GM12878 (cell line): Measurements from ENCODE around the gene AK5. TPM values are rescaled to one million over a fixed set of nuclear protein-coding genes. Genes with fewer than 3 reads are reported as not detected.

ENCODE experiments used
- ATAC-seq: fragments of 200-7000 bp; cut with Tn5 transposase; 3 replicates; pipeline ENCODE4 v1.9.1; 2020; ENCODE audit warnings: mild to moderate bottlenecking, moderate library complexity
- BruUV-seq: library from RNA; stranded (reverse); fragments of 400-500 nt; replicated peaks from 2 replicates; lab custom pipeline; 2021; lab: Mats Ljungman, UMichigan
- CTCF ChIA-PET: fragments of 300-600 bp; sonication (Branson Sonifier 250); formaldehyde crosslinking; extraction: SDS; loops from one replicate; lab custom pipeline; 2021; ENCODE audit warnings: inconsistent platforms; lab: Yijun Ruan, JAX
- POLR2A ChIA-PET: fragments of 350-600 bp; formaldehyde crosslinking; extraction: SDS; loops from one replicate; lab custom pipeline; 2021; ENCODE audit warnings: inconsistent platforms; lab: Charles Lee
- RAD21 ChIA-PET: fragments of 300-600 bp; sonication (Branson Sonifier 250); formaldehyde crosslinking; loops from one replicate; lab custom pipeline; 2023; ENCODE audit warnings: antibody characterized with exemption; ENCODE audit not compliant: unreplicated experiment; lab: Charles Lee
- SMC1A ChIA-PET: fragments of 300-600 bp; sonication (Branson Sonifier 250); formaldehyde crosslinking; loops from one replicate; lab custom pipeline; 2023; ENCODE audit not compliant: unreplicated experiment, uncharacterized antibody; lab: Charles Lee
- DNase-seq: peaks from one replicate; pipeline ENCODE4 v3.0.0-alpha.2; 2011; ENCODE audit warnings: low read depth, low spot score
- FAIRE-seq: peaks from 3 replicates; lab custom pipeline; 2011; peaks lifted over from hg19 to GRCh38; lab: Jason Lieb, UNC
- H2AFZ ChIP-seq: 2 replicates; pipeline ENCODE4 v1.6.0; 2011; ENCODE audit warnings: low read depth, low read length, control low read depth; ENCODE audit not compliant: control insufficient read depth
- H3K27ac ChIP-seq: 2 replicates; pipeline ENCODE4 v1.5.1; 2011; ENCODE audit warnings: control low read depth; ENCODE audit not compliant: control insufficient read depth, insufficient read depth
- H3K27me3 ChIP-seq, 2 experiments: replicated peaks in 1 of 2; 2 replicates each; pipeline versions ENCODE4 v1.6.0 to v1.6.1; 2011; ENCODE audit warnings: low read length in 1 of 2; ENCODE audit not compliant: control insufficient read depth in 2 of 2, insufficient read depth in 2 of 2
- H3K36me3 ChIP-seq, 2 experiments: 2 replicates each; pipeline ENCODE4 v1.5.1; 2011; ENCODE audit warnings: low read length in 1 of 2; ENCODE audit not compliant: control insufficient read depth in 2 of 2, insufficient read depth in 2 of 2
- H3K4me1 ChIP-seq: 2 replicates; pipeline ENCODE4 v1.6.1; 2011; ENCODE audit warnings: mild to moderate bottlenecking, low read length, moderate library complexity, mixed read lengths; ENCODE audit not compliant: control insufficient read depth, insufficient read depth
- H3K4me2 ChIP-seq: 2 replicates; pipeline ENCODE4 v1.6.0; 2011; ENCODE audit warnings: control low read depth; ENCODE audit not compliant: control insufficient read depth, insufficient read depth
- H3K4me3 ChIP-seq: fragments of 200-600 bp; sonication (generic); 2 replicates; pipeline ENCODE4 v1.5.1; 2016
- H3K79me2 ChIP-seq: 2 replicates; pipeline ENCODE4 v1.6.0; 2011; ENCODE audit warnings: low read length; ENCODE audit not compliant: control insufficient read depth, insufficient read depth
- H3K9ac ChIP-seq: 2 replicates; pipeline ENCODE4 v1.8.0; 2011; ENCODE audit warnings: low read length, control low read depth, mixed read lengths; ENCODE audit not compliant: control insufficient read depth, insufficient read depth
- H3K9me3 ChIP-seq: replicated peaks from 3 replicates; pipeline ENCODE4 v1.5.1; 2011; ENCODE audit warnings: mild to moderate bottlenecking, low read length; ENCODE audit not compliant: control insufficient read depth, insufficient read depth
- H4K20me1 ChIP-seq: 2 replicates; pipeline ENCODE4 v1.6.0; 2011; ENCODE audit not compliant: control insufficient read depth, insufficient read depth
- ATF3 ChIP-seq: IDR thresholded peaks from 2 replicates; pipeline ENCODE4 v1.6.1; 2011; ENCODE audit warnings: low read depth, mild to moderate bottlenecking, low read length, moderate library complexity, borderline replicate concordance; ENCODE audit errors: extremely low read depth
- CEBPB ChIP-seq, 2 experiments: fragments of 150-350 bp in 1 of 2; IDR thresholded peaks; 2 replicates each; pipeline ENCODE4 v1.6.1; 2012 to 2014; ENCODE audit warnings: low read depth in 2 of 2, low read length in 2 of 2, borderline replicate concordance in 1 of 2, inconsistent platforms in 1 of 2
- E2F4 ChIP-seq: IDR thresholded peaks from 2 replicates; pipeline ENCODE4 v1.6.1; 2012; ENCODE audit warnings: low read depth, low read length, improper control_type of control experiment
- KAT2A ChIP-seq: conservative IDR thresholded peaks from 2 replicates; pipeline ENCODE4 v1.6.1; 2011; ENCODE audit warnings: low read depth, low read length; ENCODE audit not compliant: control insufficient read depth
- KLF5 ChIP-seq: fragments of 450-650 bp; IDR thresholded peaks from 2 replicates; pipeline ENCODE4 v1.6.1; 2014; ENCODE audit warnings: mild to moderate bottlenecking; ENCODE audit not compliant: partially characterized antibody
- POLR2AphosphoS5 ChIP-seq: IDR thresholded peaks from 2 replicates; pipeline ENCODE4 v1.6.1; 2011; ENCODE audit warnings: mild to moderate bottlenecking, low read length, inconsistent platforms
- USF1 ChIP-seq: IDR thresholded peaks from 2 replicates; pipeline ENCODE4 v1.6.1; 2011; ENCODE audit warnings: borderline replicate concordance, low read depth, mild to moderate bottlenecking, moderate library complexity, mixed read lengths, low read length; ENCODE audit not compliant: insufficient read depth; ENCODE audit errors: extremely low read length
- YBX1 ChIP-seq: fragments of 450-650 bp; IDR thresholded peaks from 2 replicates; pipeline ENCODE4 v1.6.1; 2016; ENCODE audit warnings: antibody characterized with exemption
- ZNF687 ChIP-seq: fragments of 450-650 bp; IDR thresholded peaks from 2 replicates; pipeline ENCODE4 v1.6.1; 2017; ENCODE audit warnings: mild to moderate bottlenecking, moderate library complexity
- WGBS: methylation state at CpG from one replicate; pipeline ENCODE4 v1.1.6; 2016; ENCODE audit warnings: low lambda C conversion rate; ENCODE audit not compliant: insufficient replicate concordance, insufficient coverage; ENCODE audit errors: missing lambda C conversion rate; 5-methylcytosine and 5-hydroxymethylcytosine counted together
- in situ Hi-C: fragments of 300-500 bp; cut with MboI; formaldehyde crosslinking; loops from 9 replicates; pipeline ENCODE4 v1.14.3; 2018; ENCODE audit warnings: mixed read lengths
- intact Hi-C: fragments of 100-400 bp; cut with micrococcal nuclease; formaldehyde crosslinking; loops from one replicate; pipeline ENCODE4 v1.14.2; 2022; ENCODE audit not compliant: unreplicated experiment
- polyA plus RNA-seq, 11 experiments: library from polyadenylated mRNA; depleted of rRNA in 4 of 11; unstranded in 6 of 11; stranded (reverse) in 5 of 11; fragments of >200 nt; fragmentation: Nextera tagmentation in 4 of 11; fragmentation: Illumina TruSeq in 1 of 11; extraction: Ambion mirVana in 4 of 11; extraction: Trizol in 1 of 11; gene quantifications; 1 replicate in 1 of 11; 2 replicates in 10 of 11; pipeline versions ENCODE4 v1.2.1 to v1.2.3, GENCODE V29; 2011 to 2016; ENCODE audit warnings: inconsistent platforms in 2 of 11, missing spikeins in 2 of 11, low read depth in 1 of 11
- total RNA-seq, 4 experiments: library from RNA; depleted of rRNA in 3 of 4; stranded (reverse); fragments of >200 nt in 3 of 4; fragmentation: Illumina TruSeq in 1 of 4; extraction: Trizol in 1 of 4; gene quantifications; 2 replicates each; pipeline versions ENCODE4 v1.2.1 to v1.2.3, GENCODE V29; 2013 to 2021

AK5 gene
- total and polyA plus RNA-seq, 10 of the 15 experiments (the other 5 are each of a cell fraction or from before 2014, with no cell fraction given), result 0.08 to 0.33 TPM; not detected in 8

- Histone ChIP-seq H3K79me2 (no peaks in the 10 kb centered on the region), H3K4me3 (no peak overlapping the region), H3K27ac (no peak overlapping the region), H3K27me3 (no peaks in the 10 kb centered on the region), H3K9me3 (no peaks in the 10 kb centered on the region), H3K36me3 (peaks cover 0 to 6% of the 10 kb centered on the region in 2 experiments; a peak in 1 of 4 replicates), H3K9ac (no peak overlapping the region), H2AFZ (no peak overlapping the region), H4K20me1 (no peaks in the 10 kb centered on the region), H3K4me2 (no peak overlapping the region), H3K4me1 (no peaks in the 10 kb centered on the region)
- ChIA-PET SMC1A (no interaction called here), RAD21 (no interaction called here), POLR2A (no interaction called here), CTCF (interaction anchor here (1.8 kb wide), 1 partner anchor 15 kb away, joined by 5 read pairs; no protein-coding TSS in a partner anchor)
- intact Hi-C loops (no loop called here), in situ Hi-C loops (no loop called here)
- 97% methylated on average over 3 of the region's 3 CpGs for WGBS
- ATAC-seq, result no peak
- BruUV-seq, result no TSS peak
- no peak for TF ChIP-seq KLF5
- no peak for DNase-seq
- FAIRE-seq, result no peak
Observed at GRCh38 chr1:77571642-77572041, 289.8 kb downstream of the AK5 start.

GRCh38 chr1:77579547-77579946 is 297.7 kb downstream of the AK5 start:
- intact Hi-C loops, result no loop called here
- H3K36me3 ChIP-seq, result peaks cover 0 to 13% of the 10 kb centered on the region in 2 experiments; a peak in 3 of 4 replicates
- POLR2A ChIA-PET, result interaction anchor here (0.9 to 1.2 kb wide), 2 partner anchors 9 to 15 kb away, joined by 3 to 4 read pairs; no protein-coding TSS in a partner anchor
- CTCF ChIA-PET, result interaction anchor here (0.8 to 1.3 kb wide), 2 partner anchors 9 to 47 kb away, joined by 3 to 4 read pairs; no protein-coding TSS in a partner anchor
- H3K27ac ChIP-seq, result no peak overlapping the region
- H3K4me2 ChIP-seq, result no peak overlapping the region
- no peak overlapping the region for H3K4me3 ChIP-seq
- no peaks in the 10 kb centered on the region for H3K79me2 ChIP-seq
- BruUV-seq, result no TSS peak
- FAIRE-seq (no peak), DNase-seq (no peak), ATAC-seq (no peak)
- SMC1A ChIA-PET, result interaction anchor here (0.6 to 1.7 kb wide), 6 partner anchors 9 to 564 kb away, joined by 3 to 4 read pairs (median 3); partner anchors contain the start of gene ZZZ3
- H2AFZ ChIP-seq, result no peak overlapping the region
- H3K4me1 ChIP-seq, result peaks cover 6% of the 10 kb centered on the region; the same call in 1 of the 2 replicates
- H3K9ac ChIP-seq, result no peak overlapping the region
- WGBS, result 93% methylated on average over 3 of the region's 3 CpGs
- H4K20me1 ChIP-seq, result no peaks in the 10 kb centered on the region
- H3K9me3 ChIP-seq, result no peaks in the 10 kb centered on the region
- H3K27me3 ChIP-seq, result no peaks in the 10 kb centered on the region
- RAD21 ChIA-PET, result interaction anchor here (0.6 to 1.3 kb wide), 2 partner anchors 12 to 1062 kb away, joined by 3 to 5 read pairs; no protein-coding TSS in a partner anchor
- in situ Hi-C loops, result no loop called here
- TF ChIP-seq KAT2A (no peak), E2F4 (no peak), USF1 (no peak), ZNF687 (no peak), CEBPB (IDR thresholded peaks at IDR 0.05; ENCODE audit: borderline replicate concordance in 1 of 2, low read depth in 2 of 2, low read length in 2 of 2) (no peak), YBX1 (no peak), ATF3 (no peak), POLR2AphosphoS5 (no peak)
